HG03097 (cell line): ENCODE results near the gene EPSTI1.
"Not testable (repeated sequence)": the region's sequence is repeated elsewhere in the genome, so short reads cannot be mapped to it uniquely, and the experiment has no call there.

ENCODE experiments used
- ATAC-seq: cut with Tn5 transposase; IDR thresholded peaks from one replicate; pipeline ENCODE4 v1.9.1; 2021; ENCODE audit not compliant: unreplicated experiment, low FRiP score

EPSTI1 gene, protein sequence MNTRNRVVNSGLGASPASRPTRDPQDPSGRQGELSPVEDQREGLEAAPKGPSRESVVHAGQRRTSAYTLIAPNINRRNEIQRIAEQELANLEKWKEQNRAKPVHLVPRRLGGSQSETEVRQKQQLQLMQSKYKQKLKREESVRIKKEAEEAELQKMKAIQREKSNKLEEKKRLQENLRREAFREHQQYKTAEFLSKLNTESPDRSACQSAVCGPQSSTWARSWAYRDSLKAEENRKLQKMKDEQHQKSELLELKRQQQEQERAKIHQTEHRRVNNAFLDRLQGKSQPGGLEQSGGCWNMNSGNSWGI

GRCh38 chr13:42991898-42992763 lies at the start of gene EPSTI1:
Gene EPSTI1 (minus strand): TSS chr13:42992241. CDS start chr13:42992165, 76 bp downstream.
- peak; percentile 55 for ATAC-seq

GRCh38 chr13:43041369-43041921 lies 49.4 kb upstream of the EPSTI1 start:
- ATAC-seq, result no peak

DNA sequence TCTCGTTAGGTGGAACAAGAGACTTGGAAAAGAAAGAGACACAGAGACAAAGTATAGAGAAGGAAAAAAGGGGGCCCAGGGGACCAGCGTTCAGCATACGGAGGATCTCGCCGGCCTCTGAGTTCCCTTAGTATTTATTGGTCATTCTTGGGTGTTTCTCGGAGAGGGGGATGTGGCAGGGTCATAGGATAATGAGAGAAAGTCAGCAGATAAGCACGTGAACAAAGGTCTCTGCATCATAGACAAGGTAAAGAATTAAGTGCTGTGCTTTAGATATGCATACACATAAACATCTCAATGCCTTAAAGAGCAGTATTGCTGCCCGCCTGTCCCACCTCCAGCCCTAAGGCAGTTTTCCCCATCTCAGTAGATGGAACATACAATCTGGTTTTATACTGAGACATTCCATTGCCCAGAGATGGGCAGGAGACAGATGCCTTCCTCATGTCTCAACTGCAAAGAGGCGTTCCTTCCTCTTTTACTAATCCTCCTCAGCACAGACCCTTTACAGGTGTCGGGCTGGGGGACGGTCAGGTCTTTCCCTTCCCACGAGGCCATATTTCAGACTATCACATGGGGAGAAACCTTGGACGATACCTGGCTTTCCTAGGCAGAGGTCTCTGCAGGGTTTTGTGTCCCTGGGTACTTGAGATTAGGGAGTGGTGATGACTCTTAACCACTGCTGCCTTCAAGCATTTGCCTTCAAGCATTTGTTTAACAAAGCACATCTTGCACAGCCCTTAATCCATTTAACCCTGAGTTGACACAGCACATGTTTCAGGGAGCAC lies 48.7 kb upstream of the EPSTI1 start:
- not testable (repeated sequence) for ATAC-seq

GRCh38 chr13:43039966-43040365 lies 47.9 kb upstream of the EPSTI1 start:
- no peak for ATAC-seq

GRCh38 chr13:43036351-43037250 lies 44.6 kb upstream of the EPSTI1 start:
- no peak for ATAC-seq

DNA sequence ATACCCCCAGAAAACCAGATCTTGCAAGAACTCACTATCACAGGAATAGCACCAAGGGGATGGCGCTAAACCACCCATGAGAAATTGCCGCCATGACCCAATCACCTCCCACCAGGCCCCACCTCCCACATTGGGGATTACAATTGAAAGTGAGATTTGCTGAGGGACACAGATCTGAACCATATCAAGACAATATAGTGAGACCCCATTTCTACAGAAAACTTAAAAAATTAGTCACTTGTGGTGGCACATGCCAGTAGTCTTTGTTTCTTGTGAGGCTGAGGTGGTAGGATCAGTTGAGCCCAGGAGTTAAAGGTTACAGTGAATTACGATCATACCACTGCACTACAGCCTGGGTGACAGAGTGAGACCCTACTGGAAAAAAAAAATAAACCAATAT lies 41.0 kb upstream of the EPSTI1 start:
- no peak for ATAC-seq

GRCh38 chr13:43031881-43032280 lies 39.8 kb upstream of the EPSTI1 start:
- no peak for ATAC-seq

DNA sequence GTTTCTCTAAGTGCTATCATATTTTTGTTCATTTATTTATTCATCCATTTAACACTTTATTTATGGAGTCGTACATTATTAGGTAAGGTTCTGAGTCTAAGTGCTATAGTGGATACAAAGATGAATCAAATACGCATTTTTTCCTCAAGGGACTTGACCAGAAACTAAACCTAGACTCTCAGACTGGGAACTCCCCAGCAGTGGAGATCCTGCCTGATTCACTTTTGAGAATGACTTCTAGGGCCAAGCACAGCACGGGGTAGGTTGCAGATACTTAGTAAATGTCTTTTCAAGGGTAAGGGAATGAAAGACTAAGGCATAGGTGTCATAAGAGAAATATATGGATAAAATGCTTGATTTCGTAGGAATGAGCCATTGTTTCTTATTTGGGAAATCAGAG lies 38.5 kb upstream of the EPSTI1 start:
- no peak for ATAC-seq

DNA sequence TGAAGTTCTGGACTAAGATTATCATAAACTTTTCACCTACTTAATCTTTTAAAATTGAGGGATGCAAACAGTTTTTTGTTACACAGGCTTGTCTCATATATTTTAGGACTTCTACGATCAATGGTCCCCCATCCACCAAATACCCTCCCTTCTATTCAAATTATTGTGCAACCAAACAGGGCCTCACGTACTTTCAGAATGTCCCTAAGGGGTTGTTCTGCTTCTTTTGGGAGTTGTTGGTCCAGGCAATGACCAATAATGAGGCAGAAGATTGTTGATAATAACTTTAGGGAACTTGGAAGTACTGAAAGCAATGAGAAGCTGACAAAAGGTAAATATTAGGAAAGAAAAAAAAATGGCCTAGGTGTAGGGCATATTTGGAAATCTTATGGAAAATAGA lies 34.2 kb upstream of the EPSTI1 start:
- ATAC-seq, result no peak

- ATAC-seq, result peak; percentile 73
These were observed 31.4 kb upstream of the EPSTI1 start, which contains the start of gene DNAJC15 for GRCh38 chr13:43023289-43023963. Gene DNAJC15 (plus strand): TSS chr13:43023586. CDS start chr13:43023627, 41 bp downstream.

DNA sequence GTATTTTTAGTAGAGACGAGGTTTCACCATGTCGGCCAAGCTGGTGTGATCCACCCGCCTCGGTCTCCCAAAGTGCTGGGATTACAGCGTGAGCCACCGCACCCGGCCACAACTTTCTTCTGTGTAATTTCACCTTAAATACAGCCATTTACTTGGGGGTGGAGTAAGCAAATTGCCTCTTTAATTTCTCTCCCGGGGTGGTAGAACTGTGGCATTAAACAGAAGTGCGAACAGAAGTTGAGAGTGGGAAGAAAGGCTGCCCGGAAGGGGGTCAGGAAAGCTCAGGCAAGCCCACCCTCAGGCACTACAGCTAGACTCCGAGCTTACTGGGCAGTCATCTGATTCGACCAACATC lies 30.9 kb upstream of the EPSTI1 start:
- no peak for ATAC-seq

DNA sequence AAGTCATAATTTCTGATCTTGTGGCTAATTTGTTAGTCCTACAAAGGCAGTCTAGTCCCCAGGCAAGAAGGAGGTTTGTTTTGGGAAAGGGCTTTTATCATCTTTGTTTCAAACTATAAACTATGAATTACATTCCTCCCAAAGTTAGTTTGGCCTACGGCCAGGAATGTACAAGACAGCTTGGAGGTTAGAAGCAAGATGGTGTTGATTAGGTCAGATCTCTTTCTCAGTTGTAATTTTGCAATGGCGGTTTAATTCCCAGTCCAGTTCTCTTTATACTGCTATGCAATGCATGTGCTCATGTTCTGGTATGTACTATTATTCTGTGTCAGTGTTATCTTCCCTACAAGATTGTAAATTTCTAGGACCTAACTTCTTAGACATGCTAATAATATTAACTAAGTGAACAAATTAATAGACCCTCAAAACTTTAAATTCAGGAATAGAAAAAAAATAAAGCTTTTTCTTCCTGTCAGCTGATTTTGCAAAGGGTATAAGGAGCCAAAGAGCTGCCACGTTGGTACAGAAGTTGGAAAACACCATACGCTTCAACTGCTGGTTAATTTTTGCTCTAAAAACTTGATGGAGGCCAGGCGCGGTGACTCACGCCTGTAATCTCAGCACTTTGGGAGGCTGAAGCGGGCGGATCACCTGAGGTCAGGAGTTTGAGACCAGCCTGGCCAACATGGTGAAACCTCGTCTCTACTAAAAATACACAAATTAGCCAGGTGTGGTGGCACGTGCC lies 30.1 kb upstream of the EPSTI1 start:
- ATAC-seq, result no peak

GRCh38 chr13:43020794-43021193 lies 28.8 kb upstream of the EPSTI1 start:
- no peak for ATAC-seq

DNA sequence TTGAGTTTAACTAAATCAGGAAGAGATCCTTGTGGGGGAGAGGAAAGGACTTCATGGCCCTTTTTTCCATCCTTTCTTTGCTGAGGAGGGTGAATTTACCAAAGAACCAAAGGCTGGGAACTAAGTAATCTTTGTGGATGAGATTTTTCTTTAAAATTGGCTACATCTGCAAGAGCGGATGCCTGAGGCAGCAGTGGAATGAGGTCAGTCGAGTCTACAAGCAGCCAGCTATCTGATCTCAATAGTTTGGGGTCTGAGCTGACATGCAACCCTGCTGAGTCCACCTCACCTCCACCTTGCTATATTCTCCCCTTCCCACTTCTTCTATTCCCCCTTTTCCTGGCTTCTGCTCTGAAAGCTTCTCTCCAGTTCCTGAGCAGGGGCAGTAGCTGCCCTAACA lies 27.8 kb upstream of the EPSTI1 start:
- no peak for ATAC-seq

DNA sequence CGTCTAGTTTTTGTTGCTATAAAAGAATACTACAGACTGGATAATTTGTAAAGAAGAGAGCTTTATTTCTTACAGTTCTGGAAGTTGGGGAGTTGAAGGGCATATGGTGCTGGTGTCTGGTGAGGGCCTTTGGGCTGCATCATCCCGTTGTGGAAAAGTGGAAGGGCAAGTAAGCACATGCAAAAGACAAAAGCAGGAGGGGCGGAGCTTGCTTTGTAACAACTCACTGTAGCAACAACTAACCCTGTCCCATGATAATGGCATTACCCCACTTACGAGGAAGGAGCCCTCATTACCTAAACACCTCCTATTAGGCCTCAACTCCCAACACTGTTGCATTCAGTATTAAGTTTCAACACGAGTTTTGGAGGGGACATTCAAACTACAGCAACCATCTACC lies 24.2 kb upstream of the EPSTI1 start:
- no peak for ATAC-seq

- no peak for ATAC-seq
These were observed 22.1 kb upstream of the EPSTI1 start for GRCh38 chr13:43014162-43014561.

DNA sequence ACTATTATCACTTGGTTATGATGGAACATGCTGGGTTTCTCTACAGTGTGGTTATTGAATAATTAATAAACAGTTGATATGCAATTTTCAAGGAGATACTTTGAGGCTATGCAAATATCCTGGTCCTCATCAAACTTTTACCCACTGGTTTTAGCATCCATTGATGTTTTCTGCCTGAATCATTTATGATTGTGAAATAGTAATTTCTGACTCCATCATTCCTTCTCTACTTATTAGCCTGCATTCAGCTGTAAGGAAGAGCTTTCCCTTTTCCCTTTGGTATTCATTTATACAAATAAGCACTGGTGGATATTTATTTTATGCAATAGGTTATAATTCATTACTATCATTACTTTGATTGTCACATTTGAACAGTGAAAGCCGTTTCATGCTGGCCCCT lies 17.5 kb upstream of the EPSTI1 start:
- ATAC-seq, result no peak

DNA sequence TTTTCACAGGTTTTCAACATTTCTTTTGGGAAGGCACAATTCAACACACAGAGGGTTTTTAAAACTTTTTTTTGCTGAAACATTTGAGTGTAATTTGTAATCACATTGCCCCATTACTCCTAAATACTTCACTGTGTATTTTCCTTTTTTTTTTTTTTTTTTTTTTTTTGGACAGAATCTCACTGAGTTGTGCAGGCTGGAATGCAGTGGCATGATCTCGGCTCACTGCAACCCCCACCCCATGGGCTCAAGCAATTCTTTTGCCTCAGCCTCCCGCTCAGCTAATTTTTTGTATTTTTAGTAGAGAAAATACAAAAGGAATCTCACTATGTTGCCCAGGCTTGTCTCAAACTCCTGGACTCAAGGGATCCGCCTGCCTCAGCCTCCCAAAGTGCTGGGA lies 16.6 kb upstream of the EPSTI1 start:
- no peak for ATAC-seq
